AG10803 (cell line): ENCODE measurements around the gene SLC44A2.

ENCODE experiments used
- DNase-seq: peaks from one replicate; pipeline ENCODE4 v3.0.0; 2010; ENCODE audit warnings: low read depth
- H3K4me3 ChIP-seq: 2 replicates; pipeline ENCODE4 v1.5.1; 2011; ENCODE audit warnings: mild to moderate bottlenecking, low read length, control low read depth
- TF ChIP-seq, protein P1 (sequence below): conservative IDR thresholded peaks from 2 replicates; pipeline ENCODE4 v1.5.1; 2011; ENCODE audit warnings: mild to moderate bottlenecking, low read length, control low read depth, inconsistent platforms

The SLC44A2 gene

DNA sequence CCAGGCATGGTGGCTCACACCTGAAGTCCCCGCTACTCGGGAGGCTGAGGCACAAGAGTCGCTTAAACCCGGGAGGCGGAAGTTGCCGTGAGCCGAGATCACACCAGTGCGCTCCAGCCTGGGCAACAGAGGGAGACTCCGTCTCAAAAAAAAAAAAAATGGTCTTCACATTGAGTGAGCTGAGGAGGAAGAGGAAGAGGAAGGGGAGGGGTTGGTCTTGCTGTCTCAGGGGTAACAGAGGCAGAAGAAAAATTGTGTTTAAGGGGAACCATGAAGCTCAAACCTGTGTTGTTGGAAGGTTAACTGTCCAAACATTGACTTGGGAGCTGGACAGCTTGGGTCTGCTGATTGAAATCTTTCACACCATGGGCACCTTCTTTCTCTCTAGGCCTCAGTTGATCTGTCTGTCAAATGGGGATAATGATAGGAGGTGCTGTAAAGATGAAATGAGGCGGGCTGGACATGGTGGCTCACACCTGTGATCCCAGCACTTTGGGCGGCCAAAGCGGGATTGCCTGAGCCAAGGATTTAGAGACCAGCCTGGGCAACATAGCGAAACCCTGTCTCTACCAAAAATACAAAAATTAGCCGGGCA, 9.8 kb upstream of the SLC44A2 start:
- no peak for DNase-seq
- H3K4me3 ChIP-seq = no peak overlapping the region
- TF ChIP-seq, protein P1, sequence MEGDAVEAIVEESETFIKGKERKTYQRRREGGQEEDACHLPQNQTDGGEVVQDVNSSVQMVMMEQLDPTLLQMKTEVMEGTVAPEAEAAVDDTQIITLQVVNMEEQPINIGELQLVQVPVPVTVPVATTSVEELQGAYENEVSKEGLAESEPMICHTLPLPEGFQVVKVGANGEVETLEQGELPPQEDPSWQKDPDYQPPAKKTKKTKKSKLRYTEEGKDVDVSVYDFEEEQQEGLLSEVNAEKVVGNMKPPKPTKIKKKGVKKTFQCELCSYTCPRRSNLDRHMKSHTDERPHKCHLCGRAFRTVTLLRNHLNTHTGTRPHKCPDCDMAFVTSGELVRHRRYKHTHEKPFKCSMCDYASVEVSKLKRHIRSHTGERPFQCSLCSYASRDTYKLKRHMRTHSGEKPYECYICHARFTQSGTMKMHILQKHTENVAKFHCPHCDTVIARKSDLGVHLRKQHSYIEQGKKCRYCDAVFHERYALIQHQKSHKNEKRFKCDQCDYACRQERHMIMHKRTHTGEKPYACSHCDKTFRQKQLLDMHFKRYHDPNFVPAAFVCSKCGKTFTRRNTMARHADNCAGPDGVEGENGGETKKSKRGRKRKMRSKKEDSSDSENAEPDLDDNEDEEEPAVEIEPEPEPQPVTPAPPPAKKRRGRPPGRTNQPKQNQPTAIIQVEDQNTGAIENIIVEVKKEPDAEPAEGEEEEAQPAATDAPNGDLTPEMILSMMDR = no peak

DNA sequence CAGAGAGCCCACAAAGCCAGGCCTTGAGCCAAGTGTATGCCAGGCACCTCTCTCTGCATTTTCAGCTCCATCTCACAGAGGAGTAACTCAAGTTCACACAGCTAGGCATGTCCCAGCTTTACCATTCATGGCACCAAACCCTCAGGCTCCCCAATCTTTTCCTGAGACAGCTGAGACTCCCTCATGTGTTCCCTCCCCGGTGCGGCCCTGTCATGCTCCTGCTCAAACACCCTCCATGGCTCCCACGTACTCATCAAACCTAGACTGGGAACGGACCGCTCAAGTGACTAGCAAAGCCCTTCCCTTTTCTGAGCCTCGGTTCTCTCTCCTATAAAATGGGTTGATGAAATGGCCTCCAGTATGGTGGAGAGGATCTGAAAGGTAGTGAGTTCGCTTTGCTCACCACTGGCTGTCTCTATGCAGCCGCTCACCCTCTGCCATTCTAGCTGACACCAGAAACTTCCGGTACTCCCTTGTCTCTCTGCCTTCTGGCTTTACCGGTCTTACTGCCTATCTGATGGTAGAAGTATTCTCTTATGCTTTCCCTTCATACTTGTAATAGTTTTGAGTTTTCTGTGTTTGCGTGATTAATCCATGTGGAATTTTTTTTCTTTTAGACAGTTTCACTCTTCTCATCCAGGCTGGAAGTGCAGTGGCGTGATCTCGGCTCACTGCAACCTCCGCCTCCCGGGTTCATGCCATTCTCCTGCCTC, 7.8 kb upstream of the SLC44A2 start:
- peak overlapping the region; percentile 16 for H3K4me3 ChIP-seq
- peak; percentile 90 for DNase-seq
- TF ChIP-seq, protein P1 = no peak

GRCh38 chr19:10618846-10619245, 6.5 kb upstream of the SLC44A2 start:
- no peak for DNase-seq
- H3K4me3 ChIP-seq = no peak overlapping the region
- TF ChIP-seq, protein P1 = no peak

GRCh38 chr19:10620786-10621185, 4.6 kb upstream of the SLC44A2 start:
- no peak overlapping the region for H3K4me3 ChIP-seq

DNA sequence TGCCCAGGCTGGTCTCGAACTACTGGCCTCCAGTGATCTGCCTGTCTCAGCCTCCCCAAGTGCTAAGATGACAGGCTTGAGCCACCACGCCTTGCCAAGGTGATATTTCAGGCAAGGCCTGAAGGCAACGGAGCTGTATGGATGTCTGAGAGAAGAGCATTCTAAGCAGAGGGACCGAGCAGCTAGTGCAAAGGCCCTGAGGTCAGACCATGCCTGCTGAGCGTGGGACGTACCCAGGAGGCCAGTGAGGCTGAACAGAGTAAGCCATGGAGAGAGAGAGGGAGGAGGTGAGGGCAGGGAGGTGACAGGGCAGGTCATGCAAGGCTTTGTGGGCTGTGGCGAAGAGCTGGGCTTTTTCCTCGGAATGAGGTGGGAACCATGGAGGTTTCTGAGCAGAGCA, 3.4 kb upstream of the SLC44A2 start:
- DNase-seq = no peak
- TF ChIP-seq, protein P1 = no peak
- no peak overlapping the region for H3K4me3 ChIP-seq

More at GRCh38 chr19:10620786-10621185, 4.6 kb upstream of the SLC44A2 start:
- no peak for DNase-seq
- TF ChIP-seq, protein P1 = no peak

DNA sequence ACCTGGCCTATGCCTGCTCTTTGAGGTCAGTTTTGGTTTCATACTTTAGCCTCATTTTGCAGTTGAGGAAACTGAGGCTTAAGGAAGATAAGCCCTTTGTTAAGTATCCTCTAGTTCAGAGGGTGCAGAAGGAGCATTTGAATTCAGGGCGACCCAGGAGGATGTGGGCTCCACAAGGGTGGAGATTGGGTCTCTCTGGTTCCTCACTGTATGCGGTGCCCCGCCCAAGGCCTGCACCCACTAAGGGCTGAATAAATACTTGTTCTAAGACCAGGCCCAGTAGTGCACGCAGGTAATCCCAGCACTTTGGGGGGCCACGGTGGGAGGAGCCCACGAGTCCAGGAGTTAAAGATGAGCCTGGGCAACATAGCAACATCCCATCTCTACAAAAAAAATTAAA, 768 bp upstream of the SLC44A2 start:
- TF ChIP-seq, protein P1 = no peak
- DNase-seq = no peak
- H3K4me3 ChIP-seq = peak overlapping the region; percentile 76

DNA sequence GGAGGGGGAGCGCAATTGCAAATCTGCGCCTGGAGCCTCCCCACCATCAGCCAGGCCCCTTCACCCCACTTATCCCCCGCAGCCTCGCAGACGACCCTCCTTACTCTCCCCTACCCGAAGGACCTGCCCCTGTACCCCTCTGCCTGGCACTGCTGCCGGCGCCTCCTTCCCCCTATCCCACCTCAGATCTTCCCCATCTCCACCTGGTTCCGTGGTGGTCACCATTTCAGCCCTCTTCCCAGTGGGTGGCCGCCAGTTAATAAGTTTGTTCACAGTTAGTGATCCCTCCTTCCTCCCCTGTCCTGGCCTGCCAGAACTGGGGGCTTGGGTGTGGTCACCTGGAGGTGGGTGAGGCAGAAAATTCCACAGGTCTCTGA, 397 bp downstream of the SLC44A2 start:
- TF ChIP-seq, protein P1 = no peak
- no peak for DNase-seq
- H3K4me3 ChIP-seq = peak overlapping the region; percentile 76
